OCI-LY3 (cell line): Measurements from ENCODE around the gene KL.

Experiments
- H2AFZ ChIP-seq: fragments of 200-600, 300-600 bp; shearing (Covaris generic); 2 replicates; pipeline ENCODE4 v1.6.0; 2014; ENCODE audit warnings: antibody characterized with exemption, low read depth, low read length
- H3K27ac ChIP-seq: fragments of 200-600, 300-600 bp; sonication (generic); 2 replicates; pipeline ENCODE4 v1.5.1; 2014; ENCODE audit warnings: mild to moderate bottlenecking, low read length, moderate library complexity, mixed read lengths
- H3K27me3 ChIP-seq: fragments of 200-600, 300-600 bp; sonication (generic); 2 replicates; pipeline ENCODE4 v1.6.1; 2014; ENCODE audit warnings: low read depth, low read length, mixed read lengths
- H3K36me3 ChIP-seq: fragments of 200-600, 300-600 bp; sonication (generic); replicated peaks from 2 replicates; pipeline ENCODE3; 2014; ENCODE audit warnings: low read depth, low read length, mixed read lengths
- H3K4me1 ChIP-seq: fragments of 300-600, 200-600 bp; sonication (generic); 2 replicates; pipeline ENCODE4 v1.6.1; 2014; ENCODE audit warnings: low read length, mixed read lengths
- H3K4me2 ChIP-seq: fragments of 200-600, 300-600 bp; sonication (generic); 2 replicates; pipeline ENCODE4 v1.6.1; 2014; ENCODE audit warnings: low read length, mixed read lengths
- H3K4me3 ChIP-seq: fragments of 300-600, 200-600 bp; sonication (generic); 2 replicates; pipeline ENCODE4 v1.5.1; 2014; ENCODE audit warnings: antibody characterized with exemption, mild to moderate bottlenecking, low read length, moderate library complexity
- H3K79me2 ChIP-seq: fragments of 300-600, 200-600 bp; shearing (Covaris generic); 2 replicates; pipeline ENCODE4 v1.6.1; 2014; ENCODE audit warnings: mild to moderate bottlenecking, low read length, mixed read lengths
- H3K9ac ChIP-seq: fragments of 300-600, 200-600 bp; shearing (Covaris generic); 2 replicates; pipeline ENCODE4 v1.6.0; 2014; ENCODE audit warnings: mild to moderate bottlenecking, low read length, moderate library complexity
- H3K9me3 ChIP-seq: fragments of 200-600, 300-600 bp; shearing (Covaris generic); 2 replicates; pipeline ENCODE4 v1.6.1; 2014; ENCODE audit warnings: low read length, mixed read lengths; ENCODE audit not compliant: insufficient read depth
- H4K20me1 ChIP-seq: fragments of 200-600, 300-600 bp; sonication (generic); 2 replicates; pipeline ENCODE4 v1.6.1; 2016; ENCODE audit warnings: low read length, mixed read lengths; ENCODE audit not compliant: insufficient read depth
- CTCF ChIP-seq: fragments of 200-600, 300-600 bp; sonication (generic); IDR thresholded peaks from 2 replicates; pipeline ENCODE4 v1.5.1; 2014; ENCODE audit warnings: antibody characterized with exemption, low read length, low read depth
- EZH2phosphoT487 ChIP-seq: fragments of 200-600 bp; shearing (Covaris generic); IDR thresholded peaks from 2 replicates; pipeline ENCODE4 v1.6.1; 2018; ENCODE audit warnings: antibody characterized with exemption, mixed run types, low read depth

KL gene

DNA sequence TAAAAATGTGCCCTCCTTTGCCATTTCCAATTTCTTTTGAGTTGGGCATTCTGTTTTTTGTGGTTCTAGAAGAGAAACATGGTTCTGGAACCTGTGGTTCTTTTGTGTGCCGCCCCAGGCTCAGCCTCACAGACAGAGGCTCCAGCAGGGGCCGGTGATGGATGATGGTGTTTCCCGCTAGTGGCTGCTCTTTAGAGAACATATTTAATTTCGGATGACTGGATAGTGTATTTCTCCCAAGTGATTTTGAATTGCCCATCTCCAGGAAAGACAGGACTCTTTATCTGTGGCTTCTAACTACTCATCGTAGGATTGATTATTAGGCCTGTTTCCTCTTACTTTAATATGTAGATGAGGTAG lies 75.2 kb downstream of the KL start:
- no peaks in the 10 kb centered on the region for H3K36me3 ChIP-seq
- H4K20me1 ChIP-seq: no peaks in the 10 kb centered on the region
- H3K9me3 ChIP-seq: no peaks in the 10 kb centered on the region
- no peaks in the 10 kb centered on the region for H3K79me2 ChIP-seq
- peaks cover 24% of the 10 kb centered on the region for H3K27me3 ChIP-seq
- peaks cover 4% of the 10 kb centered on the region; the same call in 1 of the 2 replicates for H3K4me1 ChIP-seq
- no peak overlapping the region for H3K4me2 ChIP-seq
- no peak for TF ChIP-seq EZH2phosphoT487
- no peak for TF ChIP-seq CTCF
- H2AFZ ChIP-seq: no peak overlapping the region
- no peak overlapping the region for H3K4me3 ChIP-seq
- H3K9ac ChIP-seq: no peak overlapping the region
- H3K27ac ChIP-seq: no peak overlapping the region

DNA sequence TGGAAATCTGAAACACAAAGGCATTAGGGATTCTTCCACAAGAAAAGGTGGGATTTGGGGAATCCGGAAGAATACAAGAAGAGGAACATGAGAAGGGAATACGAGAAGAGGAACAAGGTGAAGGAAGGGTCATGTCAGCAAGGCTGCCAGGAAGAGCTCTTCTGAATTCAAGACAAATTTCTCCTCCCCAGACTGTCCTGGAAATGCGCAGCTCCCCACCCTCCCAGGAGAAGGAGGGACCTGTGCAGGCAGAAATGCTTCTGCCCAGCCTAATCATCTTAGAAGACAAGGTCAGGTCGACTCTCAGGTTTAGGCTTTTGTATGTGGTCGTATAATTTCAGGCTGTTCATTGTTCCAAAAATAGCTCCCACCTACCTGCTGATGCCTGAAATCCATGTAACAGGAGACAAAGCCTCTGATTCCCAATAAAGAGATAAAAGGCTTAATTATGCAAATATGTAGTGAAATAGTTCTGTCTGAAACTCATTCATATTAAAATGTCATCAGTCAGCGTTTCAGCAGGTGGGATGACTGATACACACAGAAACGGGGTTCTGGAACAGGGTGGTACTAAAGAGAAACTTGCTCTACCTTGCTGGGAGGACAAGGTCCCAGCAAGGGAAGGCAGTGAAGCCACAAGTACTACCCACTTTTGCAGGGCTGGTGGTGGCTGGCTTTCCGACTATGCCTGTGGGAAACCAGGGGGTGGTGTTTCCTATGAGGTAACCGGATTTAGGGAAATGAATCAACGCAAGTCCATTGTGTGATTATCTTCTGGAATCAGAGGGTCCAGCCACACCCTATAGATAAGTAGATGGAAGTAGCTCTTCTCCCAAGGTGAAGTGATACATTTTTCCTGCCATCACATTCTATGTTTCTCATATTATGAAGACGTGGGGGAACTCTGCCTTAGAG lies 76.1 kb downstream of the KL start:
- Histone ChIP-seq H3K36me3 (no peaks in the 10 kb centered on the region), H3K27ac (no peak overlapping the region), H3K9me3 (no peaks in the 10 kb centered on the region), H2AFZ (no peak overlapping the region), H3K9ac (no peak overlapping the region), H3K4me2 (no peak overlapping the region), H3K79me2 (no peaks in the 10 kb centered on the region), H3K27me3 (peaks cover 16% of the 10 kb centered on the region; the same call in 1 of the 2 replicates), H4K20me1 (no peaks in the 10 kb centered on the region), H3K4me1 (peaks cover 13% of the 10 kb centered on the region), H3K4me3 (no peak overlapping the region)
- no peak for TF ChIP-seq CTCF
- no peak for TF ChIP-seq EZH2phosphoT487

DNA sequence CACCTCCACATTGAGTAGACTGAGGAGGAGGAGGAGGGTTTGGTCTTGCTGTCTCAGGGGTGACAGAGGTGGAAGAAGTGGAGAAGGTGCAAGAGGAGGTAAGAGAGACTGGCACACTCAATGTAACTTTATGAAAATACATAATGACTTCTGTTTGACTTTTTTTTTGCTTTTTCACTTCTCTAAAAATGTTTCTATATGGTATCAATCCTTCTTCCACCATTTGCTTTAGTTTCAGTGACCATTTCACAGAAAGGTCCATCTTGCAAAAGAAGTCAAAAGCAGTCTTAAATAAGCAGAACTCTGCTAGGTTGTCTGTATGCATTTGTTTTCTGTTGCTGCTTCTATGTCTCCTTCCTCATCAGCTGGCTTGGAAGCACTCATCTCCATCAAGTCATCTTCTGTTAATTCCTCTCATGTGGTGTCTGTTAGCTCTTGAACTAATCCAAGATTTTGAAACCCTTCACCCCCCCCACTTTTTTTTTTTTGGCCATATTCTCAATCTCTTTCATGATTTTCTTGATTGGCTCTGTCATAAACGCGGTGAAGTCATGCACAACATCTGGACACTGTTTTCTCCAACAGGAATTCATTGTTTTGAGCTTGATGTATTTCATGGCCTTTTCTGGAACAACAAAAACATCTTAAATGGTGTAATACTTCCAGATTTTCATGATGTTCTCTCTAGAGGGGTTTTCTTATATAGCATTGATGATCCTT lies 80.8 kb downstream of the KL start:
- peaks cover 14% of the 10 kb centered on the region for H3K4me1 ChIP-seq
- H3K9ac ChIP-seq: no peak overlapping the region
- H3K4me2 ChIP-seq: peak overlapping the region; percentile 22; the same call in 1 of the 2 replicates
- no peak overlapping the region for H3K4me3 ChIP-seq
- H3K36me3 ChIP-seq: no peaks in the 10 kb centered on the region
- no peaks in the 10 kb centered on the region for H3K79me2 ChIP-seq
- no peaks in the 10 kb centered on the region for H3K9me3 ChIP-seq
- peaks cover 4% of the 10 kb centered on the region; the same call in 1 of the 2 replicates for H3K27me3 ChIP-seq
- TF ChIP-seq EZH2phosphoT487 (no peak), CTCF (no peak)
- no peak overlapping the region for H3K27ac ChIP-seq
- no peaks in the 10 kb centered on the region for H4K20me1 ChIP-seq
- no peak overlapping the region for H2AFZ ChIP-seq

DNA sequence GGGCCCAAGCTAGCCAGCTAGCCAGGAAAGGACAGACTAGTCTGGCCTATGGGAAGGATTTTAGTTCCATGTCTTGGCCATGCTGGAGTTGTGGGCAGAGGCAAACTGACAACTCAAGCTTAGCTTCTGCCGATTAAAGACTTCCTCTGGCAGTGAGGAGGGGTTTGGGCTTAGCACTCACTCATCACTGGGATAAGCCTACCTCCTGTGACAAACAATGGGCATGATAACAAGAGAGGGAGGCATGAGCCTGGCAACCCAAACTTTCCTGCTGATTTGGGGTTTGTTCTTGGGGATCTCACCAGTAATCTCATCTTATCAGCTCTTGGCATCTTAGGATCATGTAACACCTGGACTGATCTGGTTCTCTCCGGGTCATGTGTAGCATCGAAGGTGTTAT lies 83.6 kb downstream of the KL start:
- Histone ChIP-seq H3K9ac (no peak overlapping the region), H3K4me2 (no peak overlapping the region), H3K27me3 (peaks cover 4% of the 10 kb centered on the region; the same call in 1 of the 2 replicates), H2AFZ (no peak overlapping the region), H3K4me1 (peaks cover 16% of the 10 kb centered on the region), H3K4me3 (no peak overlapping the region), H4K20me1 (no peaks in the 10 kb centered on the region), H3K9me3 (no peaks in the 10 kb centered on the region), H3K36me3 (no peaks in the 10 kb centered on the region), H3K79me2 (no peaks in the 10 kb centered on the region), H3K27ac (no peak overlapping the region)
- TF ChIP-seq CTCF (no peak), EZH2phosphoT487 (no peak)
